Loucy (cell line): ENCODE data around the gene GPHA2.

Experiments
- H2AFZ ChIP-seq: fragments of 200-600 bp; sonication (generic); 2 replicates; pipeline ENCODE4 v1.6.0; 2016; ENCODE audit warnings: antibody characterized with exemption, mild to moderate bottlenecking, low read length, moderate library complexity
- H3F3A ChIP-seq: fragments of 200-600 bp; 2 replicates; pipeline ENCODE4 v1.6.0; 2016; ENCODE audit warnings: antibody characterized with exemption, low read depth, mild to moderate bottlenecking
- H3K27me3 ChIP-seq: fragments of 200-600 bp; sonication (generic); 2 replicates; pipeline ENCODE4 v1.6.1; 2014; ENCODE audit warnings: low read length, mild to moderate bottlenecking; ENCODE audit not compliant: insufficient read depth, poor library complexity, severe bottlenecking
- H3K36me3 ChIP-seq: fragments of 200-600 bp; sonication (generic); 2 replicates; pipeline ENCODE4 v1.6.1; 2016; ENCODE audit warnings: low read length; ENCODE audit not compliant: insufficient read depth
- H3K4me1 ChIP-seq: fragments of 200-600 bp; sonication (generic); 2 replicates; pipeline ENCODE4 v1.5.1; 2014; ENCODE audit warnings: low read length, mild to moderate bottlenecking; ENCODE audit not compliant: insufficient read depth, poor library complexity, severe bottlenecking
- H3K4me2 ChIP-seq: fragments of 200-600 bp; sonication (generic); 2 replicates; pipeline ENCODE4 v1.6.0; 2014; ENCODE audit warnings: antibody characterized with exemption, low read length, low read depth, mild to moderate bottlenecking; ENCODE audit not compliant: poor library complexity, severe bottlenecking
- H3K4me3 ChIP-seq: fragments of 200-600 bp; sonication (generic); 2 replicates; pipeline ENCODE4 v1.5.1; 2014; ENCODE audit warnings: low read length, mild to moderate bottlenecking, mixed read lengths; ENCODE audit not compliant: poor library complexity, severe bottlenecking
- H3K79me2 ChIP-seq: fragments of 200-600 bp; sonication (generic); 2 replicates; pipeline ENCODE4 v1.6.1; 2014; ENCODE audit warnings: low read length; ENCODE audit not compliant: insufficient read depth
- H3K9ac ChIP-seq: fragments of 200-600 bp; sonication (generic); 2 replicates; pipeline ENCODE4 v1.6.0; 2014; ENCODE audit warnings: mild to moderate bottlenecking, low read depth, low read length, moderate library complexity; ENCODE audit not compliant: poor library complexity, severe bottlenecking
- H3K9me2 ChIP-seq: fragments of 200-600 bp; sonication (generic); replicated peaks from 2 replicates; pipeline ENCODE4 v1.6.1; 2016; ENCODE audit warnings: low read depth, low read length, mixed read lengths
- H3K9me3 ChIP-seq: fragments of 200-600 bp; sonication (generic); 2 replicates; pipeline ENCODE4 v1.6.1; 2014; ENCODE audit warnings: mild to moderate bottlenecking, antibody characterized with exemption, low read length, low read depth; ENCODE audit not compliant: insufficient read depth
- H4K20me1 ChIP-seq: fragments of 200-600 bp; sonication (generic); 2 replicates; pipeline ENCODE4 v1.6.0; 2014; ENCODE audit warnings: antibody characterized with exemption, low read length, mild to moderate bottlenecking; ENCODE audit not compliant: insufficient read depth, poor library complexity, severe bottlenecking
- CTCF ChIP-seq: fragments of 200-600 bp; sonication (generic); conservative IDR thresholded peaks from 2 replicates; pipeline ENCODE4 v1.5.1; 2014; ENCODE audit warnings: mild to moderate bottlenecking, antibody characterized with exemption, low read length
- EZH2phosphoT487 ChIP-seq: fragments of 200-600 bp; IDR thresholded peaks from 2 replicates; pipeline ENCODE4 v1.6.1; 2018; ENCODE audit warnings: antibody characterized with exemption, mild to moderate bottlenecking, moderate library complexity, borderline replicate concordance

Gene GPHA2

GRCh38 chr11:64888729-64889511 lies 46.8 kb downstream of the GPHA2 start:
- H3K9me2 ChIP-seq, result no peaks in the 10 kb centered on the region
- no peak for TF ChIP-seq CTCF
- no peak for TF ChIP-seq EZH2phosphoT487
- H3K9me3 ChIP-seq, result no peaks in the 10 kb centered on the region
- no peaks in the 10 kb centered on the region for H3F3A ChIP-seq
- H4K20me1 ChIP-seq, result no peaks in the 10 kb centered on the region
- no peak overlapping the region for H3K9ac ChIP-seq
- H3K4me2 ChIP-seq, result no peak overlapping the region
- no peak overlapping the region for H2AFZ ChIP-seq
- H3K36me3 ChIP-seq, result no peaks in the 10 kb centered on the region
- H3K27me3 ChIP-seq, result no peaks in the 10 kb centered on the region
- peaks cover 11% of the 10 kb centered on the region for H3K4me1 ChIP-seq
- no peak overlapping the region for H3K4me3 ChIP-seq
- no peaks in the 10 kb centered on the region for H3K79me2 ChIP-seq

- no peaks in the 10 kb centered on the region for H4K20me1 ChIP-seq
- H3K36me3 ChIP-seq, result no peaks in the 10 kb centered on the region
- peak overlapping the region; percentile 78 for H2AFZ ChIP-seq
- no peaks in the 10 kb centered on the region for H3K79me2 ChIP-seq
- H3F3A ChIP-seq, result no peaks in the 10 kb centered on the region
- H3K9ac ChIP-seq, result peak overlapping the region; percentile 41
- TF ChIP-seq CTCF (no peak), EZH2phosphoT487 (no peak)
- H3K4me1 ChIP-seq, result peaks cover 11% of the 10 kb centered on the region
- no peaks in the 10 kb centered on the region for H3K9me3 ChIP-seq
- H3K4me3 ChIP-seq, result peak overlapping the region; percentile 64
- no peaks in the 10 kb centered on the region for H3K9me2 ChIP-seq
- H3K27me3 ChIP-seq, result no peaks in the 10 kb centered on the region
- peak overlapping the region; percentile 68 for H3K4me2 ChIP-seq
Observed at GRCh38 chr11:64888406-64888728, 47.3 kb downstream of the GPHA2 start.

- Histone ChIP-seq H3K9me3 (no peaks in the 10 kb centered on the region), H3K27me3 (no peaks in the 10 kb centered on the region), H3K4me2 (peak overlapping the region; percentile 68), H3F3A (no peaks in the 10 kb centered on the region), H3K79me2 (no peaks in the 10 kb centered on the region), H3K4me1 (peaks cover 11% of the 10 kb centered on the region), H3K36me3 (no peaks in the 10 kb centered on the region), H3K9ac (peak overlapping the region; percentile 41), H3K9me2 (no peaks in the 10 kb centered on the region), H2AFZ (peak overlapping the region; percentile 78), H4K20me1 (no peaks in the 10 kb centered on the region), H3K4me3 (peak overlapping the region; percentile 64)
- TF ChIP-seq CTCF, result peak; percentile 76
- TF ChIP-seq EZH2phosphoT487, result no peak
Observed at GRCh38 chr11:64887757-64888405, 47.8 kb downstream of the GPHA2 start.
